H1 (cell line): Measurements from ENCODE around the gene DCBLD1. TPM values are rescaled to one million over a fixed set of nuclear protein-coding genes. Genes with fewer than 3 reads are reported as not detected.

Experiments used
- CTCF ChIA-PET: fragments of 300-600 bp; sonication (Branson Sonifier 250); formaldehyde crosslinking; loops from one replicate; lab custom pipeline; 2021; ENCODE audit not compliant: partially characterized antibody; lab: Charles Lee
- POLR2A ChIA-PET: fragments of 300-600 bp; sonication (Branson Sonifier 250); formaldehyde crosslinking; loops from one replicate; lab custom pipeline; 2021; ENCODE audit warnings: inconsistent platforms; ENCODE audit not compliant: partially characterized antibody; lab: Charles Lee
- DNase-seq, 2 experiments: peaks; one replicate each; pipeline versions ENCODE4 v3.0.0 to v3.0.0-alpha.2; 2010 to 2022; ENCODE audit warnings: low spot score in 2 of 2, low read depth in 1 of 2, mixed read lengths in 1 of 2
- FAIRE-seq: peaks from 2 replicates; lab custom pipeline; 2011; peaks lifted over from hg19 to GRCh38; lab: Jason Lieb, UNC
- H2AFZ ChIP-seq: 2 replicates; pipeline ENCODE4 v1.8.1; 2012; ENCODE audit warnings: low read length, inconsistent platforms
- H2AK5ac ChIP-seq: 2 replicates; pipeline ENCODE4 v1.6.1; 2013; ENCODE audit warnings: low read depth, low read length
- H2BK120ac ChIP-seq: replicated peaks from 2 replicates; pipeline ENCODE3; 2013; ENCODE audit warnings: low read depth, low read length, inconsistent platforms
- H2BK12ac ChIP-seq: 2 replicates; pipeline ENCODE4 v1.6.1; 2013; ENCODE audit warnings: low read depth, low read length
- H2BK15ac ChIP-seq: 2 replicates; pipeline ENCODE4 v1.6.1; 2013; ENCODE audit warnings: low read length
- H2BK20ac ChIP-seq: 2 replicates; pipeline ENCODE4 v1.6.1; 2013; ENCODE audit warnings: low read length
- H2BK5ac ChIP-seq: 2 replicates; pipeline ENCODE4 v1.6.1; 2013; ENCODE audit warnings: low read depth, low read length
- H3K14ac ChIP-seq: 2 replicates; pipeline ENCODE4 v1.6.1; 2013; ENCODE audit warnings: inconsistent platforms; ENCODE audit not compliant: insufficient read length
- H3K18ac ChIP-seq: 2 replicates; pipeline ENCODE4 v1.6.1; 2013; ENCODE audit warnings: low read length; ENCODE audit errors: extremely low read depth
- H3K23ac ChIP-seq: 2 replicates; pipeline ENCODE4 v1.6.1; 2013; ENCODE audit warnings: inconsistent platforms; ENCODE audit not compliant: insufficient read length
- H3K23me2 ChIP-seq: 2 replicates; pipeline ENCODE4 v1.6.1; 2013; ENCODE audit warnings: low read depth, low read length
- H3K27ac ChIP-seq: 2 replicates; pipeline ENCODE4 v1.6.1; 2011; ENCODE audit warnings: low read depth, low read length, inconsistent platforms
- H3K27me3 ChIP-seq, 4 experiments: replicated peaks in 1 of 4; 1 replicate in 1 of 4; 2 replicates in 3 of 4; pipeline versions ENCODE4 v1.6.1 to v1.8.1; 2011 to 2013; ENCODE audit warnings: low read length in 3 of 4, mild to moderate bottlenecking in 3 of 4, inconsistent platforms in 2 of 4, mixed read lengths in 2 of 4, moderate library complexity in 1 of 4; ENCODE audit not compliant: control insufficient read depth in 3 of 4, insufficient read depth in 3 of 4; ENCODE audit errors: extremely low read depth in 1 of 4
- H3K36me3 ChIP-seq, 4 experiments: 2 replicates each; pipeline versions ENCODE4 v1.6.1 to v1.8.1; 2011 to 2013; ENCODE audit warnings: mild to moderate bottlenecking in 4 of 4, low read length in 3 of 4, moderate library complexity in 2 of 4, control low read depth in 1 of 4, inconsistent platforms in 1 of 4; ENCODE audit not compliant: insufficient read depth in 4 of 4, control insufficient read depth in 2 of 4
- H3K4ac ChIP-seq: replicated peaks from 2 replicates; pipeline ENCODE3; 2013; ENCODE audit warnings: low read length, low read depth, mixed read lengths, inconsistent platforms; ENCODE audit not compliant: insufficient read length
- H3K4me1 ChIP-seq, 4 experiments: replicated peaks in 1 of 4; 1 replicate in 1 of 4; 2 replicates in 3 of 4; pipeline versions ENCODE4 v1.6.1 to v1.8.1; 2011 to 2013; ENCODE audit warnings: low read length in 3 of 4, inconsistent platforms in 2 of 4, mixed read lengths in 1 of 4; ENCODE audit not compliant: insufficient read depth in 4 of 4, control insufficient read depth in 3 of 4
- H3K4me2 ChIP-seq, 2 experiments: 2 replicates each; pipeline versions ENCODE4 v1.6.1 to v1.8.1; 2011 to 2013; ENCODE audit warnings: low read depth in 2 of 2, low read length in 2 of 2, control low read depth in 1 of 2, inconsistent platforms in 1 of 2, mild to moderate bottlenecking in 1 of 2; ENCODE audit not compliant: insufficient read depth in 1 of 2
- H3K4me3 ChIP-seq, 4 experiments: fragments of 200-600, 300-600 bp in 1 of 4; sonication (generic), shearing (Covaris generic), sonication (Bioruptor Twin) in 1 of 4; 2 replicates each; pipeline versions ENCODE4 v1.5.1 to v1.8.1; 2011 to 2016; ENCODE audit warnings: low read length in 4 of 4, low read depth in 3 of 4, control low read depth in 2 of 4, inconsistent platforms in 2 of 4, mild to moderate bottlenecking in 2 of 4, mixed read lengths in 1 of 4, moderate library complexity in 1 of 4; ENCODE audit not compliant: insufficient read depth in 2 of 4; ENCODE audit errors: extremely low read depth in 1 of 4
- H3K56ac ChIP-seq: replicated peaks from 2 replicates; pipeline ENCODE3; 2013; ENCODE audit warnings: low read depth, mild to moderate bottlenecking, mixed read lengths, low read length, inconsistent platforms; ENCODE audit not compliant: insufficient read length
- H3K79me1 ChIP-seq: 2 replicates; pipeline ENCODE4 v1.6.1; 2013; ENCODE audit warnings: low read depth, low read length, control low read depth
- H3K79me2 ChIP-seq, 2 experiments: 2 replicates each; pipeline versions ENCODE4 v1.6.1 to v1.8.1; 2012 to 2013; ENCODE audit warnings: low read length in 2 of 2, mild to moderate bottlenecking in 2 of 2, inconsistent platforms in 1 of 2; ENCODE audit not compliant: insufficient read depth in 2 of 2, control insufficient read depth in 1 of 2
- H3K9ac ChIP-seq, 4 experiments: replicated peaks in 1 of 4; 1 replicate in 1 of 4; 2 replicates in 3 of 4; pipeline versions ENCODE4 v1.6.1 to v1.8.1; 2011 to 2013; ENCODE audit warnings: low read depth in 3 of 4, low read length in 3 of 4, control low read depth in 2 of 4, mild to moderate bottlenecking in 2 of 4, moderate library complexity in 2 of 4, inconsistent platforms in 1 of 4; ENCODE audit errors: extremely low read depth in 1 of 4
- H3K9me3 ChIP-seq, 2 experiments: 2 replicates each; pipeline versions ENCODE4 v1.6.1 to v1.8.1; 2012 to 2013; ENCODE audit warnings: mild to moderate bottlenecking in 2 of 2, moderate library complexity in 2 of 2, control low read depth in 1 of 2, inconsistent platforms in 1 of 2, low read depth in 1 of 2, low read length in 1 of 2, mixed read lengths in 1 of 2; ENCODE audit not compliant: insufficient read depth in 2 of 2
- H4K20me1 ChIP-seq, 2 experiments: replicated peaks in 1 of 2; 2 replicates each; pipeline versions ENCODE3 to v1.8.1; 2011 to 2013; ENCODE audit warnings: inconsistent platforms in 2 of 2, low read length in 2 of 2, mild to moderate bottlenecking in 1 of 2; ENCODE audit not compliant: insufficient read depth in 2 of 2, control insufficient read depth in 1 of 2
- H4K5ac ChIP-seq: 2 replicates; pipeline ENCODE4 v1.6.1; 2013; ENCODE audit warnings: low read length, low read depth, mixed read lengths, inconsistent platforms; ENCODE audit not compliant: insufficient read length
- H4K8ac ChIP-seq: 2 replicates; pipeline ENCODE4 v1.8.0; 2013; ENCODE audit warnings: mild to moderate bottlenecking, moderate library complexity, low read length, inconsistent platforms; ENCODE audit not compliant: insufficient read depth; ENCODE audit errors: extremely low read depth
- H4K91ac ChIP-seq: replicated peaks from 2 replicates; pipeline ENCODE3; 2013; ENCODE audit warnings: low read length, mixed read lengths, inconsistent platforms; ENCODE audit not compliant: insufficient read length
- BCL11A ChIP-seq, 2 experiments: IDR thresholded peaks; one replicate each; pipeline ENCODE4 v1.6.1; 2011; ENCODE audit warnings: low read depth in 2 of 2, low read length in 2 of 2, mild to moderate bottlenecking in 2 of 2
- WGBS, 2 experiments: shearing (Covaris generic) in 1 of 2; methylation state at CpG; one replicate each; pipeline versions ENCODE4 v1.1.6 to v1.1.7; 2013 to 2015; ENCODE audit warnings: low lambda C conversion rate in 2 of 2, mixed read lengths in 2 of 2, inconsistent platforms in 1 of 2, low coverage in 1 of 2, missing lambda C conversion rate in 1 of 2; ENCODE audit not compliant: insufficient replicate concordance in 2 of 2, insufficient coverage in 1 of 2, insufficient read length in 1 of 2; ENCODE audit errors: extremely low coverage in 1 of 2, missing lambda C conversion rate in 1 of 2; 5-methylcytosine and 5-hydroxymethylcytosine counted together
- polyA plus RNA-seq, 7 experiments: library from polyadenylated mRNA; depleted of rRNA in 3 of 7; stranded (reverse) in 5 of 7; unstranded in 2 of 7; fragments of >200 nt in 5 of 7; fragments of 200-250 nt in 2 of 7; gene quantifications; 1 replicate in 5 of 7; 2 replicates in 1 of 7; 4 replicates in 1 of 7; pipeline versions ENCODE4 v1.2.1 to v1.2.3, GENCODE V29; 2011 to 2013; ENCODE audit warnings: missing spikeins in 2 of 7, mixed read lengths in 2 of 7
- total RNA-seq: library from RNA; stranded (reverse); fragmentation: NEBNext Ultra II Directional; extraction: Animal tissue kit (Norgen Biotek cat#: 25700); gene quantifications from 2 replicates; pipeline ENCODE4 v1.2.1, GENCODE V29; 2021

Gene DCBLD1
- total and polyA plus RNA-seq, 2 of the 8 experiments (the other 6 are each of a cell fraction or from before 2014, with no cell fraction given) = 3.9 to 11.2 TPM

DNA sequence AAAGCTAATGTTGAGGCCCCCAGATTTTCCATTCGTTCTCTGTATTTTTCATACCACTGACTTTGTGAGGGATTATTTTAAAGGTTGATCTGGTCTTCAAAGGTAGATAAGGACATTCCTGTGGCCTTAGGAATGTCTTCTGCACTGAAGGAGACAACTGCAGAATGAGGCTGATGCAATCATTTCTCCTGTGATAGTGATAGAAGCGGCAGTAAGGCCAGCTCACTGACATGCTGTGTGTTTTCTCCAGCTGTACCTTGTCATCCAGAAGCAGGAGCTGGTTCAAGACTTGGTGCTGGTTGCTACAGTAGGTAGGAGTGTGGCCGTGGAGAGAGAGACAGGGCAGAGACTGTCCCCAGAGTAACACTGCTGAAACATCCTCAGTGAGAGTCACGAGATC is 53.8 kb downstream of the DCBLD1 start:
- FAIRE-seq (no peak), DNase-seq (no peak)
- Histone ChIP-seq H3K4me2 (no peak overlapping the region), H3K18ac (no peak overlapping the region), H2BK12ac (no peak overlapping the region), H3K56ac (no peak overlapping the region), H4K8ac (no peak overlapping the region), H3K23me2 (no peaks in the 10 kb centered on the region), H3K4me1 (no peaks in the 10 kb centered on the region), H2BK20ac (no peak overlapping the region), H3K27me3 (no peaks in the 10 kb centered on the region), H2AK5ac (no peak overlapping the region), H3K79me1 (no peaks in the 10 kb centered on the region), H2BK15ac (no peak overlapping the region), H2AFZ (no peak overlapping the region), H3K4ac (no peak overlapping the region), H3K79me2 (no peaks in the 10 kb centered on the region), H4K91ac (no peak overlapping the region), H2BK5ac (no peak overlapping the region), H3K9ac (no peak overlapping the region), H3K9me3 (no peaks in the 10 kb centered on the region), H3K23ac (no peak overlapping the region), H3K36me3 (peaks cover 0 to 3% (median 0%) of the 10 kb centered on the region in 4 experiments; a peak in 1 of 8 replicates), H3K4me3 (no peak overlapping the region), H4K20me1 (no peaks in the 10 kb centered on the region), H3K27ac (no peak overlapping the region), H4K5ac (no peak overlapping the region), H2BK120ac (no peak overlapping the region), H3K14ac (no peak overlapping the region)
- TF ChIP-seq BCL11A (IDR thresholded peaks at IDR 0.05; ENCODE audit: low read depth in 2 of 2, low read length in 2 of 2) = no peak
- WGBS, 2 experiments = 89% methylated on average over 4 of the region's 4 CpGs; no CpG with 5 or more reads in 1 of the 2 experiments
- POLR2A ChIA-PET = no interaction called here
- CTCF ChIA-PET = interaction anchor here (1.1 to 2.0 kb wide), 4 partner anchors 11 to 26 kb away, joined by 3 to 9 read pairs (median 6); no protein-coding TSS in a partner anchor
